HG03039 (cell line): ENCODE results near the gene TMEM42.
"Not testable (repeated sequence)": the region's sequence is repeated elsewhere in the genome, so short reads cannot be mapped to it uniquely, and the experiment has no call there.

Experiments used
- ATAC-seq: cut with Tn5 transposase; IDR thresholded peaks from one replicate; pipeline ENCODE4 v1.9.1; 2021; ENCODE audit warnings: mild to moderate bottlenecking, moderate library complexity; ENCODE audit not compliant: unreplicated experiment

TMEM42 gene

DNA sequence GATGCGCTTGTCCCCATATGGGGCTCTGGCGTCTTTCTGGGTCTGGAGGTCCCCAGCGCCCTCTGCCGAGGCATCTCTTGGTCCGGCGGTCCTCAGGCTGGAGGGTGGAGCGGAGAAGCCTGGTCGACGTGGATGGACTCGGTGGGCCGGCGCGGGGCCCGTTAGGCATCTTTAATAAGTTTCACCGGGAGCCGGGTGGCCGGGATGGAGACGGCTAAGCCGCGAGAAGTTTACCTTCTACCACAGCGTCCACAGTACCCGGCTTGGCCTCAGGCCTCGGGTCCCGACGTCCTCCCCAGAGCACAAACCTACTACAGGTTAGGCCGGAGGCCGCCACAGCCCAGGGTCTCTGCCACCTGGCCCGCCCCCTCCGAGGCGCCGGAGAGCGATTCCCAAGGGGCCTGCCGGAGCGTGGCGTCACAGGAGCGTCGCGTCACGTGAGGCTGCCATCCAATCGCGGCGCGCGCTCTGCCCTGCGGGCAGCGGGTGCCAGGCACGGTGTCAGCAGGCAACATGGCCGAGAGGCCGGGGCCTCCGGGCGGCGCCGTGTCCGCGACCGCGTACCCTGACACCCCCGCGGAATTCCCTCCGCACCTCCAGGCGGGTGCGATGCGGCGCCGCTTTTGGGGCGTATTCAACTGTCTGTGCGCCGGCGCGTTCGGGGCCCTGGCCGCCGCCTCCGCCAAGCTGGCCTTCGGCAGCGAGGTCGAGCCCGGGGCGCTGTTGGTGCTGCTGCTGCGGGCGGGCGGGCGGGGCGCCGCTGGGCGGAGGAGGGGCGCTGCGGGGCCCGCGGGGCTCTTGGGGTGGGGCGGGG lies at the start of gene TMEM42:
Gene TMEM42 (plus strand): TSS at position 501 of the 814 bp plus-strand sequence. CDS start 13 bp downstream, at position 514.
- ATAC-seq = peak; percentile 96

DNA sequence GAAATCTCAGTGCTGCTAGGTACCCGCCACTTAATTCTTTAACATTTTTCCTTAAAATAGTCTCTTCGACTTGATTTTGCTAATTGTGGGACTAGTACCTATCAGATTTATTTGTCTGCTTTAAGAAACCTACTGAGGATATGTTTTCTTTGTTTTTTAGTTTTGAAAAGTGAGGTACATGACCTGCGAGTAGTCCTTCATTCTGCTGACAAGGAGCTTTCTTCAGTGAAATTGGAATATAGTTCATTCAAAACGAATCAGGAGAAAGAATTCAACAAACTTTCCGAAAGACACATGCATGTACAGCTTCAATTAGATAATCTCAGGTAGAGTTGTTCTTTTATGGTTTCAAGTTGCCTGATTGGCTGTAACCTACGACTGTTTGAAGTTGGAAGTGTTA lies 47.0 kb upstream of the TMEM42 start:
- ATAC-seq = no peak

DNA sequence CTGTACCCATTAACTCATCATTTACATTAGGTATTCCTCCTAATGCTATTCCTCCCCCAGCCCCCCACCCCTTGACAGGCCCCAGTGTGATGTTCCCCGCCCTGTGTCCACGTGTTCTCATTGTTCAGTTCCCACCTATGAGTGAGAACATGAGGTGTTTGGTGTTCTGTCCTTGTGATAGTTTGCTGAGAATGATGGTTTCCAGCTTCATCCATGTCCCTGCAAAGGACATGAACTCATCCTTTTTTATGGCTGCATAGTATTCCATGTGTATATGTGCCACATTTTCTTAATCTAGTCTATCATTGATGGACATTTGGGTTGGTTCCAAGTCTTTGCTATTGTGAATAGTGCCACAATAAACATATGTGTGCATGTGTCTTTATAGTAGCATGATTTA lies 45.4 kb upstream of the TMEM42 start:
- ATAC-seq = not testable (repeated sequence)

DNA sequence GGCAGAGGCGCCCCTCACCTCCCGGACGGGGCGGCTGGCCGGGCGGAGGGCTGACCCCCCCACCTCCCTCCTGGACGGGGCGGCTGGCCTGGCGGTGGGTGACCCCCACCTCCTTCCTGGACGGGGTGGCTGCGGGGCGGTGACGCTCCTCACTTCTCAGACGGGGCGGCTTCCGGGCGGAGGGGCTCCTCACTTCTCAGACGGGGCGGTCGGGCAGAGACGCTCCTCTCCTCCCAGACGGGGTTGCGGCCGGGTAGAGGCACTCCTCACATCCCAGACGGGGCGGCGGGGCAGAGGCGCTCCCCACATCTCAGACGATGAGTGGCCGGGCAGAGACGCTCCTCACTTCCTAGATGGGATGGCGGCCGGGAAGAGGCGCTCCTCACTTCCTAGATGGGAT lies 40.5 kb upstream of the TMEM42 start:
- ATAC-seq = not testable (repeated sequence)

DNA sequence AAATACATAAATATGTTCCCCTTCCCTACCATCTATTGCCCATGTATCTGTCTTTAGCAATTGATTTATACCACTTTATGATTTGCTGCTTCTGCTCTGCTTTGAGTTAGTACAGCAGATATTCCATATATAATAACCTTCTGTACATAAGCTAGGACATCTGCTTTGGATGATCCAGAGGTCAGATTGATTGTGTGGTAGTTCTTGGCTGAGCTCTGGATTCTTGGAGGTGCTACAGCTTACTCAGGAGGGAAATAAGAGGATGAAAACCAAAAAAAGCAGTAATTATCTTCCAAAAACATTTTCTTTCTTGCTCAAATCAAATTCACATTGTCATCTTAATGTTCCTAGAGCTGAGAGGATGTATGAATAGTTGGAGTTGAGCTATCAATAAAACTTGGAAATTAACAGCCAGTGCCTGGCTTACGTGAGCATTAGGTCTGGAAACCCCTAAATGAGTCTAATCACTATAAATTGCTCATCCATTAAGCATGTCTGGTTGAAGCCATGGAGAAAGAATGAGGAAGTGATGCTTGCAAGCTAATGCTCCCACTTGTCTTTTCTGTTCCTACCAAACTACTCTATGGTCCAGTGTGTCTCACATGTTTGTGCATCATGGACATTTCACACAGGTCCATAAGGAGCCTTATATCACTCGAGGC lies 36.3 kb upstream of the TMEM42 start:
- ATAC-seq = no peak

DNA sequence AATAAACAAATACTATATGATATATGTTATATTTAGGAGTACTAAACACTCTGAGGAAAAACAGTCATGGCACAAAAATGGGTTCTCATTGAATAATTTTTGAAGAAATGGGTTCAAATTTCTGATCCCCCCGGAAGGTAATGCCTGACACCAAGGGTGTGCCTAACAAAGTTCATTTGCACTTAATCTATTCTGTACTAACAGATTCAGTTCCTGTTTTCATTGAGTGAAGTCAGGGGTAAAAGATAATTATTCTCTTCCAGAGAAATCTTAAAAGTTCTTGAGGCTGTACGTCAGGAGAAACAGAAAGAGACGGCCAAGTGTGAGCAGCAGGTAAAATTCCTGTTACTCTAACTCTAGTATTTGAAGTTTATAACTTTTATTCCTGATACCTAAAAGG lies 34.5 kb upstream of the TMEM42 start:
- ATAC-seq = no peak

DNA sequence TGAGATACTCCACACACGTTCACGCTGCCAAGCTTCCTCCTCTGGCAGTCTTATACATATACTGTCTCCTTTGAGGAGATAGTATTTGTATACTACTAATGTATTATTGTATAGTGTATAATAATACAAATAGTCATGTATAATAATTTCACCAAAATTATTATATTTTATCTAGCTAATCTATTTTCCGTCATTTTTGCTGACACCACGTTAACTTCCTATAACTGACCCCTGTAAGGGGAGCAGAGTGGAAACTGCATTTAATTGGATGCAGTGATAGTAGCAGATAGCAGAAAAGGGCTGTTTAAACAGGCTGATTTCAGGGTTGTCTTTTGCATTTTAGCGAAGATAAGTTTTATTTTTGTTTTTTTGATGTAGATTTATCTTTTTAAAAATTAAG lies 30.5 kb upstream of the TMEM42 start:
- no peak for ATAC-seq

DNA sequence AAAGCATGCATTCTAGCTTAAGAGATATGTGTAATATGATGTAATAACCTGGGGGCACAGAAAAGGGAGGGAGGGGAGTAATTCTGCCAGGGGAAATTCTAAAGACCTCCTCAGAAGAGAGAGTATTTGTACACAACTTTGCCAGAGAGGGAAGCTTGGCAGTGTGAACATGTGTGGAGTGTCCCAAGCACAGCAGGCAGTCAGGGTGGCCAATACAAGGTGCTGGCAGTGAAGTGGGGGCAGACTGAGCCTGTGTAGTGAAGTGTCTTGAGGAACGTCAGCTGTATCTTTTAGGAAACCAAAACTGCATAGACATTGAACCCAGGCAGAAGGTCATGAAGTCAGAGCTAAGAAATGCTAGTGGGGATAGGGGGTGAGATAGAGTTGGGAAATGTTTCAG lies 29.7 kb upstream of the TMEM42 start:
- no peak for ATAC-seq

DNA sequence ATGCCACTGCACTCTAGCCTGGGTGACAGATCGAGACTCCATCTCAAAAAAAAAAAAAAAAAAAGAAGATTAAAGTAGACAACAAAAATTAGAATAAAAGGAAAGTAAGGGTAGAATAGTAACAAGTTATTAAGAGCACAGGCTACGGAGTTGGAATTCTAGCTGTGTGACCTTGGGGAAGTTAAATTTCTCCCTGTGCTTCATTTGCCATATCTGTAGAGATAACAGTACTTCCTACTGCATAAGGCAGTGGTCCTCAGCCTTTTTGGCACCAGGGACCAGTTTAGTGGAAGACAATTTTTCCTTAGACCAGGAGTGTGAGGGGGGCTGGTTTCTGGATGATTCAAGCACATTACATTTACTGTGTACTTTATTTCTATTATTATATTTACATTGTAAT lies 28.7 kb upstream of the TMEM42 start:
- ATAC-seq = no peak

DNA sequence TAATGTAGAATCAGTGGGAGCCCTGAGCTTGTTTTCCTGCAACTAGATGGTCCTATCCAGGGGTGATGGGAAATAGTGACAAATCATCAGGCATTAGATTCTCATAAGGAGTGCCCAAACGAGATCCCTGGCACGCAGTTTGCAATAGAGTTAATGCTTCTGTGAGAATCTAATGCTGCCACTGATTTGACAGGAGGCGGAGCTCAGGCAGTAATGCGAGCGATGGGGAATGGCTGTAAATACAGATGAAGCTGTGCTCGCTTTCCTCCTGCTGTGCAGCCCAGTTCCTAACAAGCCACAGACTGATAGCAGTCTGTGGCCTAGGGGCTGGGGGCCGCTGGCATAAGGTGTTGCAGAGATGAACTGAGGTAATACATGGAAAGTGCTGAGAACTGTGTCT lies 28.3 kb upstream of the TMEM42 start:
- ATAC-seq = no peak

DNA sequence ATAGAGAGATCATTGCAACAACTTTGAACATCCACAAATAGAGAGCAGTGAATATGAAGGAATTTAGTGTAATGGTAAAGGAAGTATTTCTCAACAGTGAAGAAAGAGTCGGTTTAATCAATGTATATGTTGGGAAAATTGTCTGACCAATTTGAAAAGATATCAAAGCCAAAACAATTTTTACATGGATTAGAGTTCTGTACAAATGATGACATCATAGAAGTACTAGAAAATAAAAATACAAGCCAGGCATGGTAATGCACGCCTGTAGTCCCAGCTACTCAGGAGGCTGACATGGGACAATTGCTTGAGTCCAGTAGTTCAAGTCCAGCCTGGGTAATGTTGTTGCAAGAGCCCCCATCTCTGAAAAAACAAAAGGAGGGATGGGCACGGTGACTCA lies 26.0 kb upstream of the TMEM42 start:
- ATAC-seq = no peak

DNA sequence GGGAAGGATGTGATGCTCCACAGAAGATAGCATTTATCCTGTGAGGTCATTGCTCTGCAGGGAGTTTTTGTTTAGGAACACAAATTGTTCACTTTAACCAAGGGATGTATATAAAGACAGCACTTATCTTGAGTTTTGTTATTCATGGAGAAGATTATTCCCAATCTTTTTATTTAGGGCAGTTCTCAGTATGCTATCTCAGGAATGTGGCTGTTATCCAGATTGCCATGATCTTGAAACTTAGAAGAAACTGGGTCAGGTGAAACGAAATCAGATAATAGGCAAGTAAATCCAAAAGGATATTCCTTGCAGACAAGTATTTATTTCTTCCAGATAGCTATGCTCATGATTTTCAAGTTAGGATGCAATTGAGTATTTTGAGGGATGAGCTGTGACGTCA lies 19.3 kb upstream of the TMEM42 start:
- no peak for ATAC-seq

DNA sequence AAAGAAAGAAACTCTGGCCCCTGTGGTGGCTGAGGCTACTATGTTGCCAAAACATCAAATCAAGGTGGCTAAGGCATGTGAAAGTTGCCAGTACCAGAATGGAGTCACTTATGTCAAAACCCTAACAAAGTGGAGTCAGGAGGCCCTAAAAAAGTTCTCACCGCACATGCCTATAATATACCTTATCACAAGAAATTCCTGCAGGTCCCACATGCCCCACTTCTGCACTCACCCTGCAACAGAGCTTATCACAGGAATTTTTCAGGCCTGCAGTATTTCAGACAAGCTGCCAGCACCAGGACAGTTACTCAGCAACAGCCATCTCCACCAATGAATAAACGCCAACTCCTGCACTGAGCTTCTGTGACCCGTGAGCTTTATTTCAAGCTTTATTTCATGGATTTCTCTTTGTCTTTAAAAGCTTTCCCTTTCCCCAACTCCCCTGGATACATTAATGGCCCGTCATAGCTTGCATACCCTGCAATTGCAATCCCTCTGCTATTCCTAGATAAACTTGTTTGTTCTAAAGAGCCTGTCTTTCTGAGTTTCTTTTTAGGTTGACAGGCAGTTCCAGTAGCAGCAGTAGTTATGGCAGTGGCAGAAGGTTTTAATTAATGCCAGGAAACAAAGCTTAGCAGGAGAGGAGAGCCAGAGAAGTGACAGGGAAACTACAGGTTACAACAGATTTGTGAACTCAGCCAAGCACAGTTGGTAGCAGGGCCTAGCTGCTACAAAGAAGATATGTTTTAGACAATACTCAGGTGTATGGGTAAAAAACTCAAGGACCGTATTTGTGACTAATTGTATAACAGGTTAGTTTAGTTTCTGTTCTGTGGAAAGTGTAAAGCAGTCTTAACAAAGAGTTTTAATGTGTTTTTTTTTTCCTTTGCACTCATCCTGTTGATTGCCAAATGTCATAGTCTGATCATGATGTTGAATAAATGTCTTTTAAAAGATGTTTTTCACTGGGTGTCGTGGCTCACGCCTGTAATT lies 15.9 kb upstream of the TMEM42 start:
- ATAC-seq = no peak

DNA sequence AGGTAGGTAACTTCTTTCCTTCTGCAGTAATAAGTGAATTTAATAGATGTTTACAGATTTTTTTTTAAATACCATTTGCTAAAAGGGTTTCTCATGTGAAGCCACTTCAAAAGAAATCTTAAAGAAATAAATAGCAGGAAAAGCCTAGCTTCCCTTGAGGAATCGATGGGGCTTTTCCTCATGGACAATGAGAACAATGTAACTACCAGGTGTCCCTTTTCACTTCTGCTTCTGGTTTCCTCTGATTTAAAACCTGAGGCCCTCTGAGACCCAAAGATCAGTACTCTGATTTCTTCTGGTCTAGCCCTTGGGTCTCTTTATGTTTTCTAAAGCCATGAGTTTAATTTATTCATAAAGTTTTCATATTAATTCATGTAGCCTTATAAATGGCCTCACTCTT lies 13.1 kb upstream of the TMEM42 start:
- no peak for ATAC-seq

DNA sequence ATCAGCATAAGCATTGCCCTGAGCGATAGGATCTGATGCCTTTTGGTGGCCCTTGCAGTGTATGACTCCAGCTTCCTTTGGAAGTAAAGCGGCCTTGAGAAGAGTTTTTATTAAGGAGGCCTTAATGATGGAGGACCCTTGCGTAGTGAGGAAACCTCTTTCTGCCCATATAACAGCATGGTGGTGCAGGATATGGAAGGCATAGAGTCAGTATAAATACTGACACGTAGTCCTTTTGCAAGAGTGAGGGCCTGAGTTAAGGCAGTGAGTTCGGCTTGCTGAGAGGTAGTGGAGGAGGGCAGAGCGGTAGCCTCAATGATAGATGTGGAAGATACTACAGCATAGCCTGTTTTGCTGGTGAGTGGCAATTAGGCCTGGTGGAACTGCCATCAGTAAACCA lies 5.0 kb upstream of the TMEM42 start:
- not testable (repeated sequence) for ATAC-seq

DNA sequence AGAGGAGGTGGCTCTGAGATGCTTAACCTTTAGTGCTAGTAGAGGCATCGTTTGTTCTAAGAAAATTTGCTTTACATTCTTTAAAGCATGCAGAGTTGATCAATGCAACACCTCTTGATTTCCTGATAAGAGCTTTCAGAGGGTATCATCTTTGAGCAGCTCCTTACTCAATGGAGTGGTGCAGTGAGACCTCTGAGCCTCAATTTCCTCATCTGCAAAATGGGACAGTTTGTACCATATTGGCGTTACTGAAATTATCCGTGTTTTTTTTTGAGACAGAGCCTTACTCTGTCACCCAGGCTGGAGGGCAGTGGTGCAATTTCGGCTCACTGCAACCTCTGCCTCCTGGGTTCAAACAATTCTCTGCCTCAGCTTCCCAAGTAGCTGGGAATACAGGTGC lies 1.6 kb upstream of the TMEM42 start:
- no peak for ATAC-seq

DNA sequence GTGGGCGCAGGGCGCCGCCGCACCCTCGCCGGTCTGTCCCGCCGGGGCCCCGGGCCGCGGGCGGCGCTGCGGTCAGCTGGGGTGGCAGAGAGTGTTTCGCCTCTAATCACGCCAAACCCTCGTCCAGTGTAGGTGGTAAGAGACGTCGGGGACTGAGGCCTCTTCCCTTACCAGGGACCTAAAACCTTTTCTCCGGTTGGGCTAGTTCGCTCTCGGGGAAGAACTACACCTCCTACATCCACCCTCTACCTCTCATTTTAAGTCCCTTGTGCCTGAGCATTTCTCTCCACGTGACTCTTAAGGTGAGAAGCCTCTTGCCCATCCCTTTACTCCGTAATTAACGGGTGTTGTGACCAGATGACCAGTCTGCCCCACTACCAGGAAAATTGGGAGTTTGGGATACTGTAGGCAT lies 520 bp downstream of the TMEM42 start:
- peak; percentile 30 for ATAC-seq

DNA sequence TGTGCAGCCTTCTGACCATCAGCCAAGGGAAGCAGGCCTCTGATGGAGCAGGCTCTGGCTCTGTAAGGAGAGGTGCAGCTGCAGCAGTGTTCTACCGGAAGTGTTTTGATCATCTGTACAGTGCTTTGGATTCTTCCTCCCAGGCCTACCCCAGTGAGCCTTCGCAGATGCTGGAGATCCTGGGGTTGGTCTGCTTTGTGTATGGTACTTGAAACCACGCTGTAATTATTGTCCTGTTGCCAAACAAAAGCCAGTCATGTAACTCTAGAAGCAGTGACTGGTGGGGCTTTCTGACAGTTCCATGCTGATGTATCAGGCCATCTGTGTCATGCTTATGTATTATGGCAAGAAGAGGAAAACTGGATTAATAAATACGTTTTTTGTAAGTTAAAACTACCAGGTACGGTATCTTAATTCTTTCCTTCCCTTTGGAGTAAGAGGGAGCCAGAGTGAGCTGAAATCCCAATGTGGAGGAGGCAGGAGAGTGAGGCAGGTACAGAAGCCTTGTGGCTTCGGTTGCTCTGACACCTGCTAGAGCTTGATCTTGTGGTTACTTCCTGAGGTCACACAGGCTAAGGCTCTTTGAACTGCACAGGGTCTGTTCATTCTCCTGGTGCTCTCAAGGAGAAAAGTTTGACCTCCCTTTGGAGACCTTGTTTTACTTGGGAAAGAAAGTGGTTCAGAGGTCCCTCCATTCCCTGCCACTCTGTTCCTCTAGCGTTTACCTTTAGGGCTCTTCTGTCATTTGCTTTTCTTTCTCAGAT lies 3.7 kb downstream of the TMEM42 start:
- no peak for ATAC-seq

DNA sequence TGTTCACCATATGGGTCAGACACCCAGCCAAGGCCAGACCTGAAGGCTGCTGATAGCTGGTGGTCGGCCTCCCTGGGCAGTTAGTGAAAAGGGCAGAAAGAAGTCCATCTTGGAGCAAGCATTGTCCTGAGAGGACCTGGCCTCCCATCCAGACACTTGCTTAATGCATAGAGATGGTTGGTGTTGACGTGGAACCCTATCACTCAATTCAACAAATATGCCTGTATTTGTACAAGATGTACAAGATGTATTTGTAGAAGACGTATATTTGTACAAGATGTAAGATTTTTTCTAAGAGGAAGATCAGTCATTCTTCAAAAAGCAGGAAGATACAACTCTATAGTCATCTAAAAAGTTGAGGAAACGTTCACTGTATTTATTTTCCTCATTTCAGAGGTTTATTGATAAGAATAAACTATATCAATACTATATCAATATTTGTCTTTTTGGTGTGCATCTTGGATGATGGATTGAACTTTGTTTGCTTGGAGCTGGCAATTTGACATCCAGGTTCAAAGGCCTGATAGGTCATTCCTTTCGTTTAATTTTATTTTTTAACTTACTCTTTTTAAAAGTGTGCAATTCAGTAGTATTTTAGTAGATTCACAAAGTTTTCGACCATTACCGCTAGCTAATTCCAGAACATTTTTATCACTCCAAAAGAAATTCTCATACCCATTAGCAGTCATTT lies 5.9 kb downstream of the TMEM42 start:
- ATAC-seq = no peak
